Ammon's horn (tissue), 1 donor: ENCODE data around the gene CIT.

Experiments
- DNase-seq: peaks from one replicate; pipeline ENCODE4 v3.0.0-alpha.2; 2016; ENCODE audit warnings: low spot score

Gene CIT

GRCh38 chr12:119649202-119649808 lies 227.8 kb downstream of the CIT start:
- DNase-seq, result no peak

GRCh38 chr12:119645535-119646059 lies 231.5 kb downstream of the CIT start:
- no peak for DNase-seq

- DNase-seq, result no peak
Measured at GRCh38 chr12:119644930-119645329, 232.2 kb downstream of the CIT start.

GRCh38 chr12:119642986-119643385 lies 234.1 kb downstream of the CIT start:
- DNase-seq, result no peak
